GDM1 (cell line): ENCODE data around the gene VAV1.

ENCODE experiments used
- DNase-seq: peaks from one replicate; lab custom pipeline; 2025; lab: John Stamatoyannopoulos, UW

VAV1 gene

DNA sequence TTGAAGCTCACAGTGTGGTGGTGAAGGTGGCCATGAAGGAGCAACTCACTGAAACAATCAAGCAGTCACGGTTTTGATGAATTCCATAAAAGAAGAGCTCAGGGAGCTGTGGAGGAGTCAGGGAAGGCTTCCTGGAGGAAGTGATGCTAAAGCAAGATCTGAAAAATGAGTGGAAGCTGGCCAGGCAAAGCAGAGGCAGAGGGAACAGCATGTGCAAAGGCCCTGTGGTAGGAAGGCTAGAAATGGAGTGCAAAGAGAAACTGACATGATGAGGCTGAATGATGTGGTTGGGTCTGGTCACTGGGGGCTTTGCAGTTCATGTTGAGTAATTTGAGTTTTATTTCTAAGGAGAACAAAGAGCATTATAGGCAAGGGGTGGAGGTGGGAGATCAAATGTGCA, 121.8 kb downstream of the VAV1 start:
- DNase-seq, result no peak

- DNase-seq, result no peak
These were observed 130.9 kb downstream of the VAV1 start for GRCh38 chr19:6903446-6903845.

DNA sequence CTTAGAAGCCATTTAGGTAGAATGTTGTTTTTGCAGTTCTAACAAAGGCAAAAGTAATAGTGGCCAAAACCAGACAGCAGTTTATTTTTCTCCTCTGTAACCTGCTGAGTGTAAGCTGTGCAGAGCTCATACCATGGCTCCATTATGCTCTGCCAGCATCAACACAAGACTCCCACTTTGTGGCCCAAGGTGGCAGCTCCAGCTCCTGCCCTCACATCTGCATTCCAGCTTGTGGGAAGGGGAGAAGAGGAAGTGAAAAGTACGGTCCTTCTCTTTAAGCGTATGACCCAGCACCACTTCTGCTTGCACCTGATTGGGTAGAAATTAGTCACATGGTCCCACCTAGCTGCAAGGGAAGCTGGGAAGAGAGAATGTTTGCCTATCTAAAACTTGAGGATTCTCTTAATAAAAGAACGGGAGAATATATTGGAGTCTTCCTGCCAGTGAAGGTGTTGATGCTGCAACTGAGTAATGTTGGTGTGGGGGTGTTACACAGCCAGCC, 134.1 kb downstream of the VAV1 start:
- DNase-seq, result no peak
